C4-2B (cell line): ENCODE data around the gene NOTUM.

Experiments
- ZFX ChIP-seq: fragments of 450-650 bp; IDR thresholded peaks from 2 replicates; pipeline ENCODE4 v1.6.1; 2017
- TF ChIP-seq, protein P1 (sequence below): fragments of 450-650 bp; conservative IDR thresholded peaks from 2 replicates; pipeline ENCODE4 v1.5.1; 2017; ENCODE audit warnings: mild to moderate bottlenecking

DNA sequence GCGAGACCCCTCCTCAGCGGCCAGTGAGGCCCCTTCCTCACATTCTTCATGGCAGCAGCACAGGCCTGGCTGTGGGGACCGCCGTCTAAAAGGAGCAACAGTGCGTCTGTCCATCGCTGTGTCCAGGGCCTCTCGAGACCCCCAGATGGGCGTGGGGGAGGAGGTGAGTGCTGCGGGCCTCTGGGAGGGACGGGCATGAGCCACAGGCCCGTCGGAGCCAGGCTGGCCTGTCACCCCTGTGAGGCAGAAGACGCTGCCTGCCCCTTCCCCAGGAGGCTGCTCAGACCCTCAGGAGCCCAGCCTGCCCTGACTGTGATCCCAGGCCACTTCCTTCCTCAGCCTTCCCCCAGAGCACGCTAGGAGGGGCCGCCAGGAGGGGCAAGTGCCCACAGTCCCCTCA lies 21.8 kb downstream of the NOTUM start:
- TF ChIP-seq, protein P1, sequence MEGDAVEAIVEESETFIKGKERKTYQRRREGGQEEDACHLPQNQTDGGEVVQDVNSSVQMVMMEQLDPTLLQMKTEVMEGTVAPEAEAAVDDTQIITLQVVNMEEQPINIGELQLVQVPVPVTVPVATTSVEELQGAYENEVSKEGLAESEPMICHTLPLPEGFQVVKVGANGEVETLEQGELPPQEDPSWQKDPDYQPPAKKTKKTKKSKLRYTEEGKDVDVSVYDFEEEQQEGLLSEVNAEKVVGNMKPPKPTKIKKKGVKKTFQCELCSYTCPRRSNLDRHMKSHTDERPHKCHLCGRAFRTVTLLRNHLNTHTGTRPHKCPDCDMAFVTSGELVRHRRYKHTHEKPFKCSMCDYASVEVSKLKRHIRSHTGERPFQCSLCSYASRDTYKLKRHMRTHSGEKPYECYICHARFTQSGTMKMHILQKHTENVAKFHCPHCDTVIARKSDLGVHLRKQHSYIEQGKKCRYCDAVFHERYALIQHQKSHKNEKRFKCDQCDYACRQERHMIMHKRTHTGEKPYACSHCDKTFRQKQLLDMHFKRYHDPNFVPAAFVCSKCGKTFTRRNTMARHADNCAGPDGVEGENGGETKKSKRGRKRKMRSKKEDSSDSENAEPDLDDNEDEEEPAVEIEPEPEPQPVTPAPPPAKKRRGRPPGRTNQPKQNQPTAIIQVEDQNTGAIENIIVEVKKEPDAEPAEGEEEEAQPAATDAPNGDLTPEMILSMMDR, result no peak
- no peak for TF ChIP-seq ZFX
